Spleen (tissue), 11 donors: ENCODE results near the gene LIN37. TPM values are rescaled to one million over a fixed set of nuclear protein-coding genes. Genes with fewer than 3 reads are reported as not detected.

Source experiments
- DNase-seq: peaks from one replicate; pipeline ENCODE4 v3.0.0-alpha.2; 2020
- H3K27ac ChIP-seq, 8 donors: fragments of 200-600 bp; sonication (generic) in 7 of 8; 1 replicate in 4 of 8; 2 replicates in 4 of 8; pipeline versions ENCODE4 v1.5.0 to v1.8.0; 2016 to 2021; ENCODE audit warnings: inconsistent platforms in 4 of 8, mild to moderate bottlenecking in 4 of 8, moderate library complexity in 1 of 8
- H3K27me3 ChIP-seq, 7 donors: fragments of 200-600 bp; sonication (generic) in 6 of 7; replicated peaks in 1 of 7; 1 replicate in 4 of 7; 2 replicates in 3 of 7; pipeline versions ENCODE4 v1.5.0 to v1.8.0; 2016 to 2021; ENCODE audit warnings: inconsistent platforms in 3 of 7, mild to moderate bottlenecking in 1 of 7
- H3K36me3 ChIP-seq, 6 donors: fragments of 200-600 bp; sonication (generic) in 5 of 6; 1 replicate in 4 of 6; 2 replicates in 2 of 6; pipeline versions ENCODE4 v1.5.0 to v1.8.0; 2016 to 2021; ENCODE audit warnings: inconsistent platforms in 2 of 6
- H3K4me1 ChIP-seq, 6 donors: fragments of 200-600 bp; sonication (generic) in 5 of 6; 1 replicate in 3 of 6; 2 replicates in 3 of 6; pipeline versions ENCODE4 v1.5.0 to v1.8.0; 2016 to 2021; ENCODE audit warnings: inconsistent platforms in 3 of 6
- H3K4me3 ChIP-seq, 8 donors: fragments of 200-600 bp; sonication (generic) in 7 of 8; 1 replicate in 4 of 8; 2 replicates in 4 of 8; pipeline versions ENCODE4 v1.5.0 to v1.8.0; 2016 to 2021; ENCODE audit warnings: inconsistent platforms in 4 of 8, mild to moderate bottlenecking in 4 of 8, moderate library complexity in 2 of 8
- H3K9me3 ChIP-seq, 8 donors: fragments of 200-600 bp; sonication (generic) in 7 of 8; 1 replicate in 4 of 8; 2 replicates in 4 of 8; pipeline versions ENCODE4 v1.5.0 to v1.8.0; 2016 to 2021; ENCODE audit warnings: inconsistent platforms in 4 of 8
- POLR2A ChIP-seq, 3 donors: fragments of 450-650 bp; IDR thresholded peaks; one replicate each; pipeline ENCODE4 v1.5.1; 2017; ENCODE audit warnings: antibody characterized with exemption in 3 of 3, mild to moderate bottlenecking in 1 of 3
- POLR2AphosphoS5 ChIP-seq, 3 donors: sonication (generic); formaldehyde crosslinking; IDR thresholded peaks; one replicate each; pipeline ENCODE4 v1.5.1; 2017; ENCODE audit warnings: antibody characterized with exemption in 3 of 3
- WGBS, 5 donors: extraction: QIAGEN DNeasy Blood & Tissue Kit in 3 of 5; methylation state at CpG; one replicate each; pipeline versions ENCODE4 v1.1.5 to v1.1.7; 2013 to 2018; 5-methylcytosine and 5-hydroxymethylcytosine counted together
- intact Hi-C: fragments of 100-400 bp; cut with DNase I; formaldehyde crosslinking; loops from one replicate; pipeline ENCODE4 v1.15.0; 2023; ENCODE audit warnings: low total_unique reads
- polyA plus RNA-seq, 3 donors: library from polyadenylated mRNA; stranded (reverse); fragments of 200-250 nt; gene quantifications; one replicate each; pipeline ENCODE4 v1.2.1, GENCODE V29; 2013
- total RNA-seq, 7 donors: library from RNA; depleted of rRNA in 3 of 7; stranded (reverse); fragments of >200 nt in 3 of 7; fragmentation: NEBNext Ultra II Directional in 4 of 7; extraction: Animal tissue kit (Norgen Biotek cat#: 25700) in 4 of 7; gene quantifications; one replicate each; pipeline versions ENCODE4 v1.1.0 to v1.2.1, GENCODE V29; 2016 to 2021
- TF ChIP-seq, protein P1 (sequence below), 11 experiments: fragments of 200-600 bp in 7 of 11; fragments of 450-650 bp in 4 of 11; sonication (generic) in 4 of 11; IDR thresholded peaks in 8 of 11; conservative IDR thresholded peaks in 3 of 11; 1 replicate in 7 of 11; 2 replicates in 4 of 11; pipeline versions ENCODE4 v1.4.0 to v1.8.0; 2016 to 2021; ENCODE audit warnings: antibody characterized with exemption in 11 of 11, inconsistent platforms in 4 of 11, mild to moderate bottlenecking in 1 of 11
- donor health status: healthy with polysubstance abuse.
- donor health status: DM: no; HTN: no; CAD: no; lungs with moderate emphysema.
- donor health status: DM: no; HTN: no; CAD: no.
- donor health status: Bipolar disorder and iron deficiency.
- donor health status: healthy.
- donor health status: DM: no; HTN: no; CAD: no.
- donor health status: DM: yes; HTN: yes; CAD: no.

The LIN37 gene
- total and polyA plus RNA-seq, 10 donors: 7.0 to 28.5 (median 14.2) TPM

DNA sequence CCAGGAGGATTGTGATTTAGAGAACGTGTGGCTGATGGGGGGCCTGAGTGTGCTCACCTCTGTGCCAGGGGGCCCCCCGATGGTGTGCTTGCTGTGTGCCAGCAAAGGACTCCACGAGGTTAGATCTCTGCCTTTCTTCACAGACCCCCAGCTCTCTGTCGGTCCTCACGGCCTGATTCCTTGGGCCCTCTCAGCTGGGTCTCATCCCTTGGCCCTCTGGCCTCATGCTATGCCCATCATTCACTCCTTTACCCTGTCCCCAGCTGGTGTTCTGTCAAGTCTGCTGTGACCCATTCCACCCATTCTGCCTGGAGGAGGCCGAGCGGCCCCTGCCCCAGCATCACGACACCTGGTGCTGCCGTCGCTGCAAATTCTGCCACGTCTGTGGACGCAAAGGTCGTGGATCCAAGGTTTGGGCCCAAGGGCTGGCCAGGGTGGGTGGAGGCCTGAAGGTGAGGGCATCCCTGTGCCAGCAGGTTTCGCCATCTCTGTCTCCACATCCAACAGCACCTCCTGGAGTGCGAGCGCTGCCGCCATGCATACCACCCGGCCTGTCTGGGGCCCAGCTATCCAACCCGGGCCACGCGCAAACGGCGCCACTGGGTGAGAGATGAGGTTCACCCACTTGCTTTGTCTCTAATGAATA, 23.0 kb upstream of the LIN37 start:
- no peak overlapping the region for H3K27ac ChIP-seq
- H3K4me3 ChIP-seq: no peak overlapping the region
- WGBS, 5 donors: 95 to 98% (median 96%) methylated on average over 23 of the region's 23 CpGs
- peaks cover 0 to 29% (median 2%) of the 10 kb centered on the region in 6 donors for H3K4me1 ChIP-seq
- no peaks in the 10 kb centered on the region for H3K9me3 ChIP-seq
- peaks cover 0 to 100% (median 96%) of the 10 kb centered on the region in 6 donors for H3K36me3 ChIP-seq
- TF ChIP-seq, protein P1, sequence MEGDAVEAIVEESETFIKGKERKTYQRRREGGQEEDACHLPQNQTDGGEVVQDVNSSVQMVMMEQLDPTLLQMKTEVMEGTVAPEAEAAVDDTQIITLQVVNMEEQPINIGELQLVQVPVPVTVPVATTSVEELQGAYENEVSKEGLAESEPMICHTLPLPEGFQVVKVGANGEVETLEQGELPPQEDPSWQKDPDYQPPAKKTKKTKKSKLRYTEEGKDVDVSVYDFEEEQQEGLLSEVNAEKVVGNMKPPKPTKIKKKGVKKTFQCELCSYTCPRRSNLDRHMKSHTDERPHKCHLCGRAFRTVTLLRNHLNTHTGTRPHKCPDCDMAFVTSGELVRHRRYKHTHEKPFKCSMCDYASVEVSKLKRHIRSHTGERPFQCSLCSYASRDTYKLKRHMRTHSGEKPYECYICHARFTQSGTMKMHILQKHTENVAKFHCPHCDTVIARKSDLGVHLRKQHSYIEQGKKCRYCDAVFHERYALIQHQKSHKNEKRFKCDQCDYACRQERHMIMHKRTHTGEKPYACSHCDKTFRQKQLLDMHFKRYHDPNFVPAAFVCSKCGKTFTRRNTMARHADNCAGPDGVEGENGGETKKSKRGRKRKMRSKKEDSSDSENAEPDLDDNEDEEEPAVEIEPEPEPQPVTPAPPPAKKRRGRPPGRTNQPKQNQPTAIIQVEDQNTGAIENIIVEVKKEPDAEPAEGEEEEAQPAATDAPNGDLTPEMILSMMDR (IDR thresholded peaks at IDR 0.05 in 8 of 11, conservative IDR thresholded peaks at IDR 0.05 in 3 of 11): no peak
- TF ChIP-seq POLR2AphosphoS5 (IDR thresholded peaks at IDR 0.05) (peak in 1 of 3 donors; percentile 47), POLR2A (IDR thresholded peaks at IDR 0.05) (no peak)
- intact Hi-C loops: no loop called here
- DNase-seq: no peak
- no peaks in the 10 kb centered on the region for H3K27me3 ChIP-seq

DNA sequence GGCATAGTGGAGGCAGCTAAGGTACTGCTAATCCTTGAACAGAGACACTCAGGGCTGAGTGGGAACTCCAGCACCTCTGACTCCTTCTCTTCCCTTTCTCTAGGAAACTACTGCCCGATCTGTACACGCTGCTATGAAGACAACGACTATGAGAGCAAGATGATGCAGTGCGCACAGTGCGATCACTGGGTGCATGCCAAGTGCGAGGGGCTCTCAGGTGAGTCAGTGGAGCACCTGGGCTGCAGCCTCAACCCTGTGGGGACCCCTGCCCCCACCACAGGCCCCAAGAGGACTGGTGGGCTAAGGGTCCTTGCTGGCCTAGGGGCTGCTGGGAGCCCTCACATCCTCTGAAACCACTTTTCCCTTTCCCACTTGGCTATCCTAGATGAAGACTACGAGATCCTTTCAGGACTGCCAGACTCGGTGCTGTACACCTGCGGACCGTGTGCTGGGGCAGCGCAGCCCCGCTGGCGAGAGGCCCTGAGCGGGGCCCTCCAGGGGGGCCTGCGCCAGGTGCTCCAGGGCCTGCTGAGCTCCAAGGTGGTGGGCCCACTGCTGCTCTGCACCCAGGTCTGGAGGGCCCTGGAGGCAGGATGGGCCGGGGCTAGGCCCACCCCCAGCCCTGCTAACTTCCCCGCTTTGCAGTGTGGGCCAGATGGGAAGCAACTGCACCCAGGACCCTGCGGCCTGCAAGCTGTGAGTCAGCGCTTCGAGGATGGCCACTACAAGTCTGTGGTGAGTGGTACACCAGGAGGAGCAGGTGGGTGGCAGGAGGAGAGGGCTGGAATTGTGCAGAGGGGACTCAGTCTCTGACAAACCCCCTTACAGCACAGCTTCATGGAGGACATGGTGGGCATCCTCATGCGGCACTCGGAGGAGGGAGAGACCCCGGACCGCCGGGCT, 21.1 kb upstream of the LIN37 start:
- peaks cover 0 to 100% (median 100%) of the 10 kb centered on the region in 6 donors for H3K36me3 ChIP-seq
- no peaks in the 10 kb centered on the region for H3K27me3 ChIP-seq
- WGBS, 5 donors: 94 to 96% (median 95%) methylated on average over 17 to 25 of the region's 25 CpGs
- H3K27ac ChIP-seq: no peak overlapping the region
- no peaks in the 10 kb centered on the region for H3K9me3 ChIP-seq
- intact Hi-C loops: no loop called here
- peaks cover 0 to 9% (median 0%) of the 10 kb centered on the region in 6 donors for H3K4me1 ChIP-seq
- no peak overlapping the region for H3K4me3 ChIP-seq
- no peak for DNase-seq
- TF ChIP-seq, protein P1 (IDR thresholded peaks at IDR 0.05 in 8 of 11, conservative IDR thresholded peaks at IDR 0.05 in 3 of 11): no peak
- TF ChIP-seq POLR2AphosphoS5 (IDR thresholded peaks at IDR 0.05): peak in 1 of 3 donors; percentile 37

DNA sequence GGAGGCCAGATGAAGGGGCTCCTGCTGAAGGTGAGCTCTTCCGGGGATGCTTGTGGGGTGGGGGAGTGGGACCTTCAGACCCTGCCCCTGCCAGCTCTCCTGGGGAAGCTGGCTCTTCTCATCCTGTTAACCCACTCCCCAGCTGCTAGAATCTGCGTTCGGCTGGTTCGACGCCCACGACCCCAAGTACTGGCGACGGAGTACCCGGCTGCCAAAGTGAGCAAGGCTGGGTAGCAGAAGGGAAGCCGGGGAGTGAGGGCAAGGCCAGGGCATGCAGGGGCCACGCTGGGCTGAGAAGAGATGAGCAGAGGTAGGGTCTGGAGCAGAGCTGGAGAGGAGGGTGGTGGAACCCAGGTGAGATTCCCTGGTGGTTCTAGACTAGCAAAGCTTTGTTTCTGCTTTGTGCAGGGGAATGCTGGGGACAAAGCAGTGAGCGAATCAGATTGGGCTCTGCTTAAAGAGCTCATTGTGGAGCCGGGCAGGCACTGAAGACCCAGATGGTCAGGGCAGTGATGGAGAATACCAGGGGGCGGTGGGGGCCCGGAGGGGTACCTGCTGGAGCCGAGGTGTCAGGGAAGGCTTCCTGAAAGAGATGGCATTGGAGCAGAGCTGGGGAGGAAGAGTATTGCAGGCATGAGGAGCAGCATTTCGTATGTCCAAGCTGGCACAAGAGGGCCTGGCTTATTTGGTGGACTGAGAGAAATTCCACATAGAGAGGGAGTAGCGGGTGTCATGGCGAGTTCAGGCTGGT, 20.2 kb upstream of the LIN37 start:
- 91 to 95% (median 93%) methylated on average over 18 to 19 of the region's 19 CpGs for WGBS, 5 donors
- TF ChIP-seq POLR2A (IDR thresholded peaks at IDR 0.05): no peak
- TF ChIP-seq, protein P1 (IDR thresholded peaks at IDR 0.05 in 8 of 11, conservative IDR thresholded peaks at IDR 0.05 in 3 of 11): no peak
- peak in 1 of 3 donors; percentile 8 for TF ChIP-seq POLR2AphosphoS5 (IDR thresholded peaks at IDR 0.05)
- H3K27me3 ChIP-seq: no peaks in the 10 kb centered on the region
- peaks cover 0 to 100% (median 100%) of the 10 kb centered on the region in 6 donors for H3K36me3 ChIP-seq
- intact Hi-C loops: no loop called here
- no peak for DNase-seq
- no peak overlapping the region for H3K4me3 ChIP-seq
- H3K27ac ChIP-seq: no peak overlapping the region
- H3K9me3 ChIP-seq: no peaks in the 10 kb centered on the region
- H3K4me1 ChIP-seq: peaks cover 0 to 1% (median 0%) of the 10 kb centered on the region in 6 donors
